ENCODE data around the gene NLRC4.
"Not testable (repeated sequence)": the region's sequence is repeated elsewhere in the genome, so short reads cannot be mapped to it uniquely, and the experiment has no call there.

DNA sequence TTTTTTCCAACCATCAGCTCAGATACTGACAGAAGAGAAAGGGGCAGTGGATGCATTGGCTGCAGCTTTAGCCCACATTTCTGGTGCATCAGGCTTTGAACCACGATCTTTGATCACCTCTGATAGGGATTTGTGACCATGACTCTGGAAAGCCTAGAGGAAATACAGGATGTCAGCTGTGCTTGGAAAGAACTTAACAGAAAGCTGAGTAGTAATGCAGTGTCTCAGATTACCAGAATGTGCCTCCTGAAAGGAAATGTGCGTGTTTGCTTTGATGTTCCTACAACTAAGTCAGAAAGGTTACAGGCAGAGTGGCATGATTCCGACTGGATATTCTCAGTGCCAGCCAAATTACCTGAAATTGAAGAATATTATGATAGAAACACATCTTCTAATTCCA is 61.3 kb downstream of the NLRC4 start:
- TF ChIP-seq, protein P1, sequence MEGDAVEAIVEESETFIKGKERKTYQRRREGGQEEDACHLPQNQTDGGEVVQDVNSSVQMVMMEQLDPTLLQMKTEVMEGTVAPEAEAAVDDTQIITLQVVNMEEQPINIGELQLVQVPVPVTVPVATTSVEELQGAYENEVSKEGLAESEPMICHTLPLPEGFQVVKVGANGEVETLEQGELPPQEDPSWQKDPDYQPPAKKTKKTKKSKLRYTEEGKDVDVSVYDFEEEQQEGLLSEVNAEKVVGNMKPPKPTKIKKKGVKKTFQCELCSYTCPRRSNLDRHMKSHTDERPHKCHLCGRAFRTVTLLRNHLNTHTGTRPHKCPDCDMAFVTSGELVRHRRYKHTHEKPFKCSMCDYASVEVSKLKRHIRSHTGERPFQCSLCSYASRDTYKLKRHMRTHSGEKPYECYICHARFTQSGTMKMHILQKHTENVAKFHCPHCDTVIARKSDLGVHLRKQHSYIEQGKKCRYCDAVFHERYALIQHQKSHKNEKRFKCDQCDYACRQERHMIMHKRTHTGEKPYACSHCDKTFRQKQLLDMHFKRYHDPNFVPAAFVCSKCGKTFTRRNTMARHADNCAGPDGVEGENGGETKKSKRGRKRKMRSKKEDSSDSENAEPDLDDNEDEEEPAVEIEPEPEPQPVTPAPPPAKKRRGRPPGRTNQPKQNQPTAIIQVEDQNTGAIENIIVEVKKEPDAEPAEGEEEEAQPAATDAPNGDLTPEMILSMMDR (IDR thresholded peaks at IDR 0.05; ENCODE audit: insufficient read depth, low read length, poor library complexity, severe bottlenecking), result not testable (repeated sequence)
- TF ChIP-seq EZH2phosphoT487 (conservative IDR thresholded peaks at IDR 0.05; ENCODE audit: low read length), result not testable (repeated sequence)
